Right renal pelvis (tissue), 4 donors: ENCODE data around the gene REPS2. TPM values are rescaled to one million over a fixed set of nuclear protein-coding genes. Genes with fewer than 3 reads are reported as not detected.

ENCODE experiments used
- DNase-seq, 4 donors: peaks; one replicate each; pipeline ENCODE4 v3.0.0-alpha.2; 2013; ENCODE audit warnings: low read depth in 4 of 4, low spot score in 3 of 4, missing footprints in 1 of 4
- polyA plus RNA-seq, 4 donors: library from polyadenylated mRNA; unstranded; fragments of 120-200 nt; gene quantifications; one replicate each; pipeline ENCODE4 v1.2.1, GENCODE V29; 2013; ENCODE audit not compliant: insufficient read length in 4 of 4

The REPS2 gene
- 10 to 100 TPM; 13.1 to 20.4 (median 18.6) TPM for polyA plus RNA-seq

GRCh38 chrX:16946361-16946964 is at the start of gene REPS2:
REPS2 (plus strand) TSS chrX:16946658; CDS start chrX:16946862, 204 bp downstream.
- peak; percentile 42 to 68 (median 60) for DNase-seq

DNA sequence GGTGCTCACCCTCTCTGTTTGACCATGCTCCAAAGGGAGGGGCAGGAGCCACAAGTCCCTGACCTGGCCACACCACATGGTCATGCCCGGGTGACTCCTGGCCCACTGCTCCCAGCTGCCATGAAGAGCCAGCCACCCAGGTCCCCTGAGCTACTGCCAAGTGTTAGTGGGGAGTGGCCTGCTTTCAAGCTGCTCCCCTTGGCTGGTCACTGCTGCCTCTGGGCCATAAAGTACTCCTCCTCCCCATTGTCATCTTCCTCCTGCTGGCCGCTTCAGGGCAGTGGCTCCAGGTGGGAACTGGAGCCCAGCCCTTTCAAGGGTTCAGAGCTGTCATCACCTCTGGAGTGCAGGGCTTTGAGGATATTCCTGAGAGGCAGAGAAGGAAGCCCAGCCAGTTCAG is 49.0 kb upstream of the REPS2 start:
- DNase-seq = no peak

GRCh38 chrX:16903274-16904022 is 43.0 kb upstream of the REPS2 start:
- DNase-seq = no peak

DNA sequence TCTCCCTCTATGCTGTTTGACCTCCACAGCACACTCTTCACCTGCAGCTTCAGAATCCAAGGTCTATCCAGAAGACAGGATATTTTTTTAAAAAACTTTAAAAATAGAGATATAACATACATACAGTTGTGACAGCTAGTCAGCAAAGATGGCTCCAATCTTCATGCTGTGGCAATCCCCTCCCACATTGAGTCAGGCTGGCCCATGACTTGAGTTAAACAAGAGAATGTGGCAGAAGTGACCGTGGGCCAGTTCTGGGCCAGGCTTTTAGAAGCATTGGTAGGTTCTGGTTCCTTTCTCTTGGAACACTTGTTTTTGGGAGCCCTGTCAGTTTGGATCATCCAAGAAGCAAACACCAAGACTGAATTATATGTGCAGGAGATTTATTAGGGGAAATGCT is 36.1 kb upstream of the REPS2 start:
- no peak for DNase-seq

DNA sequence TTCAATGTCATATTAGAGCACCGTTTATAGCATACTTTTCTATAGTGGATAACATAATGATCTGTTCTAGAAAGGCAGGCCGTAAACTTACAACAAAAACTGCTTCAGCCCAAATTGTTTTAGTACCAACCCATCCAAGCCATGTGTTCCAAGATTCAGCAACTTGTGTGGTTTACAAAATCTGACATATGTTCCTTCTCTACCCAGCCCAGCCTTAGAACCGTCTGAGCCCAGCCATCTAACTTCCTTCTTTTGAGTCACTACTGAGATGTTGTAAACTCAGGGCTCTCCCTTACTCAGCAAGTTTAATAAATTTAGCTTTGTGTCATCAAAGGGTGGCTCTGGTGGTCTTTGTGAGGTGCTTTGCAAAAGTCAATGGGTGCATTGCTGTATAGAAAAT is 32.4 kb upstream of the REPS2 start:
- no peak for DNase-seq

DNA sequence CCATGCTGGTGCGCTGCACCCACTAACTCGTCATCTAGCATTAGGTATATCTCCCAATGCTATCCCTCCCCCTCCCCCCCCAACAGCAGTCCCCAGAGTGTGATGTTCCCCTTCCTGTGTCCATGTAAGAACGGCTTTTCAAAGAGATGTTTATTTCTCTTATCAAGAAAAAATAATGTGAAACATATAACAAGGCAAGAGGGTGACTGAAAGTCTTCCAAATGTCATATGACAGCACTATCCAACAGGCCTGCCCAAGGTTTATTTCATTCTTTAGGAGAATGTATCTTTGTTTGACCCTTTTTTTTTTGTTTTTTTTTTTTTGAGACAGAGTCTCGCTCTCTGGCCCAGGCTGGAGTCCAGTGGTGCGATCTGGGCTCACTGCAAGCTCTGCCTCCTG is 29.9 kb upstream of the REPS2 start:
- no peak for DNase-seq

- DNase-seq = no peak
These were observed 29.3 kb upstream of the REPS2 start for GRCh38 chrX:16917120-16917519.

GRCh38 chrX:16918979-16919378 is 27.5 kb upstream of the REPS2 start:
- DNase-seq = no peak

DNA sequence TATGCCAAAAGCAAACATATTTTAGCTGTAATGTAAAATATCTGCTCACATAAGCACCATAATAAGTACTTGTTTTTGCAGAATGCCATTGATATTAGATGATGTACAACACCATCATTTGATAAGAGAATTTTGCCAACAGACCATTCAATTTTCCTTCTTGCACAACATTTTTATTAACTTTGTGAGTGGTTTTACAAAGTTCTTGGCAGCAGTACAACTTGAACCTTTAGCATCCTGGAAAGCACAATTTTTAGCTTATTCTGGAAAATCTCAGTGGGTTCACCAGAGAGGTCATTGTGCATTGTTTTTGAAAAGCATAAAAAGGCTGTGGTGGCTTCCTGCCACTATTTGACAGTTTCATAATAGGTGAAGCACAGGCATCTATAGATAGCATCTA is 26.4 kb upstream of the REPS2 start:
- DNase-seq = no peak

DNA sequence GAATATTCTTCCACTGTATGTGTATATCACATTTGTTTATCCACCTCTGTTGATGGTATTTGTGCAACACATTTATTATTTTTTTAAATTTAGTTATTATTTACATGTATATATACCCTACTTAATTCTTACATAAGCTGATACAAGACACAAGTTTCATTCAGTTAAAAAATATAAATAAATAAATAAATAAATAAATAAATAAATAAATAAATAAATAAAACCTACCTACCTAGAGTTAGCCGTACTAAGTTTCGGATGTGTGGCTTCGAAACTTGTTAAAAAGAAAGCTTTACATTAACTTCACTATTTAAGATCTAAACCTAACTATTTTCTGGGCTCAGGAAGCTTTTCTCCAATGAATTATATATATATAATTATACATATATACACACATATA is 23.3 kb upstream of the REPS2 start:
- DNase-seq = no peak

DNA sequence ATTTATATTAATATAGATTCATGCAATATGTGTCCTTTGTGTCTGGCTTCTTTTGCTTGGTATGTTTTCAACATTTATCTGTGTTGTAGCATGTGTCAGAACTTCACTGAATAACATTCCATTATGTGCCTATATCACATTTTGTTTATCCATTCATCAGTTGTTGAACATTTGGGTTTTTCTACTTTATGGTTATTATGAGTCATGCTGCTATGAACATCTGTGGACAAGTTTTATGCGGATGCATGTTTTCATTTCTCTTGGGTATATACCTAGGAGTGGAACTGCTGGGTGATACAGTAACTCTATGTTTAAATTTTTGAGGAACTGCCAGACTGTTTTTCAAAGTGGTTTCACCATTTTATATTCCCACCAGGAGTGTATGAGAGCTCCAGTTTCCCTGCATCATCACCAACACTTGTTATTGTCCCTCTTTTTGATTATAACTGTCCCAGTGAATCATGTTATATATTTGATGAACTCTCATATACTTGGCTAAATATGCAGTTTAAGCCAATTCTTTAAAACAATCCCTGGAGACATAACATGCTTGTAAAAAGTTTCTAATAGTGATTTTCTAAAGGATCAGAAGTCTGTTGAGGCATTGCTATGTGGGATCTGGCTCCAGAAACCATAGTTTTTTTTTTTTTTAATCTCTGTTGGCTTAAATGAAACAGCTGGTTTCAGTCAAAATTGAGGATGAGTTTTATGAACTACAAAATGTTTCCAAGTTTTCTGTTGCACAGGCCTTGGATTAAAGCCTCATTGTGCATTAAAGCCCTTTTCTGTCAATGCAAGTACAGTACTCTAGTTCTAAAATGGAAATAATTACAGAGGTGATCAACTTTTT is 21.6 kb upstream of the REPS2 start:
- no peak for DNase-seq

DNA sequence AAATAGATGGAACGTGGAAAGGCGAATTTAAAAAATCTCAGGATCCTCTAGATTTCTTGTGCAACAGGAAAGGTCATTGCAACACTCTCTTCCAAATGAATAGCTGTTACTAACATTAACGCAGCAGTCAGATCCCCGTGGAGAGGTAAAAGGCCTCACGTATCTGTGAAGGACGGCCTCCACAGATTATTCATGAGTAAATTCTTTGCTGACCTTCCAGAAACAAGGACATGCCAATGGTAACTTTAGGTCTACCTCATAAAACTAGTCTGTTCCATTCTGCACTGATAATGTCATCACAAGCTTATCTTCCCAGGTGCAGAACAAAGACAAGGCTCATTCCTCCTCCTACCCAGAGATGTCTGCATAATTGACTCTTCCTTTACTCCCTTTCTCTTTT is 16.1 kb upstream of the REPS2 start:
- DNase-seq = no peak

- no peak for DNase-seq
These were observed 15.1 kb upstream of the REPS2 start for GRCh38 chrX:16931371-16931770.

- DNase-seq = no peak
These were observed 14.4 kb upstream of the REPS2 start for GRCh38 chrX:16931855-16932575.

GRCh38 chrX:16934185-16934584 is 12.3 kb upstream of the REPS2 start:
- no peak for DNase-seq

DNA sequence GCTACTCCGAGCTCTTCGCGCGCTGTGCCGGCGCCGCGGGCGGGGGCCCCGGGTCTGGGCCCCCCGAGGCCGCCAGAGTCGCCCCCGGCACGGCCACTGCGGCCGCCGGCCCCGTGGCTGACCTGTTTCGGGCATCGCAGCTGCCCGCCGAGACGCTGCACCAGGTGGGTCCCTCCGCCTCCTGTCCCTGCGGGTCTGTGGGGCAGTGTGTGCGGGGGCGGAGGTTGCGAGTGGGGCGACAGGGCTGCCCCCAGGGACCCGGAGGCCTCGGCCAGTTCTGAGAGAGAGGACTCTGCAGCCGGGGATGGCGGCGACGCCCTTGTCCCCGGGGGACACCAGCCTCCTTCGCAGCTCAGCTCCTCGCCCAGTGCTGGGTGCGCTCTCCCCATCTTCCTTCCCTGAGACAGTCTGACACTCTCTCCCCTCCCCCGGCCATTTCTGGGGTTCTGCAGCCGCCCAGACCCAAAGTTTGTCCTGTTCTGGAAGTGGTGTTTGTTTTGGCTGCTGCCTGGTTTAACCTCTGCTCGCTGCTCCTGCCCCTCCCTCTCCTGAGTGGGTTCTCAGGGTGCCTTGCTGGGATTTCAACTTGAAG is 609 bp downstream of the REPS2 start:
- DNase-seq = no peak

DNA sequence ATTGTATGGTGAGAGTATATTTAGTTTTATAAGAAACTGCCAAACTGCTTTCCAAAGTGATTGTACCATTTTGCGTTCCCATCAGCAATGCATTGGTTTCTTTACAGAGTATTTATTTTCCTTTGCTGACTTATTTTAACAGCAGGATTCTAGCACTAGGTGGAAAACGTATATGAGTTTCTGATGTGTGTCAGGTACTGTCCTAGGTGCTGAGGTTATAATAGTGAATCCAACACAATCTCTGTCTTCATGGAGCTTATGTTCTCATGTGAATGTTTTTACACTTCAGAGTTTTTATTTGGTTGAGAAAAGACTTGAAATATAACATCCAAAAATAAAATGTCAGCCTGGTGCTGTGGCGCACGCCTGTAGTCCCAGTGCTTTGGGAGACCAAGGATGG is 4.0 kb downstream of the REPS2 start:
- DNase-seq = no peak

DNA sequence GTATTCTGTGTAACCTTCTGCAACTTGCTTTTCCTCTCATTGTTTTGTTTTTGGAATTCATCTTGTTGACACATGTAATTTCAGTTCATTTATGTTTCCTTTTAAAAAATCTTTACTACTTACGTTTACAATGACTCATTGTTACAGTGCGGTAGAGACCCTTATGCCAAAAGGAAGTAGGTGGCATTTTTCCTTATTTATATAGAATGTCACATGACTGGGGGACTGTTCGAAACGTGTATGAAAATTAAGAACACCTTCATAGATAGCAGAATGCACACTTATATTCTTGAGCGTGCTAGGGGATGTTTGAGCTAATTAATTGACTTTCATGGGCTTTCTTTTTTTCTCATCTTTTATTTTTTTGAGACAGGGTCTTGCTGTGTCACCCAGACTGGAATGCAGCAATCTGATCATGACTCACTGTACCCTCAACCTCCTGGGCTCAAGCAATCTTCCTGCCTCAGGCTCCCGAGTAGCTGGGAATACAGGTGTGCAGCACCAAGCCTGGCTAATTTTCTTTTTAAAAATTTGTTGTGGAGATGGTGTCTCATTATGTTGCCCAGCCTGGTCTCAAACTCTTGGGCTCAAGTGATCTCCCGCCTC is 7.3 kb downstream of the REPS2 start:
- DNase-seq = no peak

DNA sequence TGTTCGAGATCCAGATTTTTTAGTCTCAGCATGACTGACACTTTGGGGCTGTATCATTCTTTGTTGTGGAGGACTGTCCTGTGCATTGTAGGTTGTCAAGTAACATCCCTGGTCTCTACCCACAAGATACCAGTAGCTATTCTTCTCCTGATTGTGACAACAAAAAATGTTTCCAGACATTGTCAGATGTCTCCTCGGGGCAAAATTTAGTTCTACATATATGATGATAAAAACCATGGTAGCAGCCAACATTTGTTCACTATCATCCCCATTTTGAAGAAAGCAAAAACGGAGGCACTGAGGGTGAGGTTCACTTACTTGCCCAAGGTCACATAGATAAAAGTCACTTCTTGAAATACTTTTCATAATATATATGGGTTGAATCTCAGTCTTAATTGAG is 11.3 kb downstream of the REPS2 start:
- no peak for DNase-seq

DNA sequence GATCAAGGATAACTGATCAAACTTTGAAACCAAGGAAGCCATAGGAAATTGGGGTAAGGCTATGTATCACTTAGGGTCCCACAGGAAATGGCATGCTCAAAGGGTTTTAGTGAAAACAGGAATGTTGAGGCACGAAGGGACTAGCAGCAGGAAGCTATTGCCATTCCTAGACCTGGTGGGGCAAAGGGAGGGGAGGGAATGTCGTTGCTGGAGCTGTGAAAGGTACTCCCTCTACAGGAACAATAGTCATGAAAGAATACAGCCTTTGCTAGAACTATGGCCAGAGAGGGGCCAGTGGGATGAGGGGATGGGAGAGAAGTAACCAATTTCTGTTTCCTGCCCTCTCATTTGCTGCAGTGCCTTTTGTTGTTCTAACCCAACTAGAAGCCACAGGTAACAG is 11.9 kb downstream of the REPS2 start:
- DNase-seq = no peak
